GM23338 (cell line): ENCODE data around the gene KLHDC7A. TPM values are rescaled to one million over a fixed set of nuclear protein-coding genes. Genes with fewer than 3 reads are reported as not detected.

Source experiments
- ATAC-seq: fragments of 200-7000 bp; cut with Tn5 transposase; 3 replicates; pipeline ENCODE4 v1.9.1; 2020
- DNase-seq: peaks from one replicate; pipeline ENCODE4 v3.0.0-alpha.2; 2015; ENCODE audit warnings: low spot score
- H2AFZ ChIP-seq: fragments of 200-600 bp; sonication (generic); 2 replicates; pipeline ENCODE4 v1.8.0; 2016; ENCODE audit warnings: antibody characterized with exemption, mild to moderate bottlenecking, moderate library complexity
- H3F3A ChIP-seq: fragments of 200-600 bp; sonication (generic); replicated peaks from 2 replicates; pipeline ENCODE4 v1.8.0; 2017; ENCODE audit warnings: antibody characterized with exemption, mixed run types, low read depth
- H3K27ac ChIP-seq: fragments of 200-600 bp; sonication (generic); 2 replicates; pipeline ENCODE4 v1.6.1; 2016; ENCODE audit warnings: low read depth
- H3K27me3 ChIP-seq: fragments of 200-600 bp; sonication (generic); 2 replicates; pipeline ENCODE4 v1.8.0; 2016; ENCODE audit warnings: mild to moderate bottlenecking, mixed run types, moderate library complexity; ENCODE audit not compliant: insufficient read depth
- H3K36me3 ChIP-seq: fragments of 200-600 bp; sonication (generic); 2 replicates; pipeline ENCODE4 v1.8.0; 2016; ENCODE audit warnings: mild to moderate bottlenecking; ENCODE audit not compliant: insufficient read depth
- H3K4me1 ChIP-seq: fragments of 200-600 bp; sonication (generic); 2 replicates; pipeline ENCODE4 v1.8.0; 2016; ENCODE audit warnings: mild to moderate bottlenecking, moderate library complexity; ENCODE audit not compliant: insufficient read depth
- H3K4me2 ChIP-seq: fragments of 200-600 bp; sonication (generic); 2 replicates; pipeline ENCODE4 v1.7.1; 2017; ENCODE audit warnings: mixed run types
- H3K4me3 ChIP-seq: fragments of 200-600 bp; sonication (generic); 2 replicates; pipeline ENCODE4 v1.6.1; 2016; ENCODE audit warnings: mixed run types
- H3K79me2 ChIP-seq: fragments of 200-600 bp; sonication (generic); replicated peaks from 2 replicates; pipeline ENCODE4 v1.8.0; 2017; ENCODE audit warnings: mild to moderate bottlenecking; ENCODE audit not compliant: insufficient read depth
- H3K9me2 ChIP-seq: fragments of 200-600 bp; sonication (generic); 2 replicates; pipeline ENCODE4 v1.8.0; 2017; ENCODE audit not compliant: insufficient read depth
- H4K20me1 ChIP-seq: fragments of 200-600 bp; sonication (generic); replicated peaks from 2 replicates; pipeline ENCODE4 v1.8.0; 2017; ENCODE audit warnings: mild to moderate bottlenecking; ENCODE audit not compliant: insufficient read depth
- H3K27ac Mint-ChIP-seq: 2 replicates; pipeline ENCODE4 v1.8.0; 2020; ENCODE audit warnings: inconsistent platforms, mild to moderate bottlenecking, moderate library complexity, mixed read lengths
- H3K27me3 Mint-ChIP-seq: 3 replicates; pipeline ENCODE4 v1.8.0; 2022; ENCODE audit warnings: low read depth, mild to moderate bottlenecking, moderate library complexity, mixed read lengths, inconsistent platforms; ENCODE audit not compliant: insufficient read depth, poor library complexity
- H3K36me3 Mint-ChIP-seq: 3 replicates; pipeline ENCODE4 v1.8.0; 2021; ENCODE audit warnings: low read depth, mild to moderate bottlenecking, inconsistent platforms, moderate library complexity, mixed read lengths
- H3K4me1 Mint-ChIP-seq: 3 replicates; pipeline ENCODE4 v1.8.0; 2020; ENCODE audit warnings: mild to moderate bottlenecking, inconsistent platforms, mixed read lengths
- H3K4me3 Mint-ChIP-seq: 3 replicates; pipeline ENCODE4 v1.8.0; 2021; ENCODE audit warnings: moderate library complexity, mild to moderate bottlenecking, inconsistent platforms, mixed read lengths
- H3K9me3 Mint-ChIP-seq: 3 replicates; pipeline ENCODE4 v1.8.0; 2020; ENCODE audit warnings: moderate library complexity, mild to moderate bottlenecking, inconsistent platforms, mixed read lengths
- ETS1 ChIP-seq: IDR thresholded peaks from 2 replicates; pipeline ENCODE4 v1.6.1; 2016; ENCODE audit warnings: antibody characterized with exemption
- EZH2 ChIP-seq: fragments of 200-600 bp; sonication (generic); IDR thresholded peaks from one replicate; pipeline ENCODE4 v1.8.0; 2017; ENCODE audit warnings: antibody characterized with exemption, mild to moderate bottlenecking, low read depth; ENCODE audit not compliant: unreplicated experiment
- JUNB ChIP-seq: IDR thresholded peaks from one replicate; pipeline ENCODE4 v1.6.1; 2016; ENCODE audit warnings: antibody characterized with exemption; ENCODE audit not compliant: unreplicated experiment
- NANOG ChIP-seq: IDR thresholded peaks from 2 replicates; pipeline ENCODE4 v1.6.1; 2016; ENCODE audit warnings: antibody characterized with exemption, borderline replicate concordance
- POLR2AphosphoS5 ChIP-seq: IDR thresholded peaks from 2 replicates; pipeline ENCODE4 v1.6.1; 2016; ENCODE audit warnings: antibody characterized with exemption, low read depth
- STAT1 ChIP-seq: IDR thresholded peaks from one replicate; pipeline ENCODE4 v1.6.1; 2016; ENCODE audit warnings: antibody characterized with exemption; ENCODE audit not compliant: unreplicated experiment
- ZNF114 ChIP-seq: fragments of 250-450 bp; sonication (Bioruptor Pico); IDR thresholded peaks from 2 replicates; pipeline ENCODE4 v1.5.0; 2020; ENCODE audit warnings: mild to moderate bottlenecking, moderate library complexity
- ZNF462 ChIP-seq: fragments of 250-450 bp; sonication (Bioruptor Pico); IDR thresholded peaks from 2 replicates; pipeline ENCODE4 v1.5.0; 2020; ENCODE audit warnings: mild to moderate bottlenecking, moderate library complexity
- polyA plus RNA-seq: library from polyadenylated mRNA; unstranded; fragments of >200 nt; fragmentation: Nextera tagmentation; extraction: Ambion mirVana; gene quantifications from 2 replicates; pipeline ENCODE4 v1.2.1, GENCODE V29; 2016
- total RNA-seq: library from RNA; depleted of rRNA; stranded (reverse); fragments of >200 nt; shearing (Covaris generic); gene quantifications from 2 replicates; pipeline ENCODE4 v1.2.3, GENCODE V29; 2014

Gene KLHDC7A
- total and polyA plus RNA-seq, 2 experiments from 2014 or later, result 4.5 to 22.4 TPM

DNA sequence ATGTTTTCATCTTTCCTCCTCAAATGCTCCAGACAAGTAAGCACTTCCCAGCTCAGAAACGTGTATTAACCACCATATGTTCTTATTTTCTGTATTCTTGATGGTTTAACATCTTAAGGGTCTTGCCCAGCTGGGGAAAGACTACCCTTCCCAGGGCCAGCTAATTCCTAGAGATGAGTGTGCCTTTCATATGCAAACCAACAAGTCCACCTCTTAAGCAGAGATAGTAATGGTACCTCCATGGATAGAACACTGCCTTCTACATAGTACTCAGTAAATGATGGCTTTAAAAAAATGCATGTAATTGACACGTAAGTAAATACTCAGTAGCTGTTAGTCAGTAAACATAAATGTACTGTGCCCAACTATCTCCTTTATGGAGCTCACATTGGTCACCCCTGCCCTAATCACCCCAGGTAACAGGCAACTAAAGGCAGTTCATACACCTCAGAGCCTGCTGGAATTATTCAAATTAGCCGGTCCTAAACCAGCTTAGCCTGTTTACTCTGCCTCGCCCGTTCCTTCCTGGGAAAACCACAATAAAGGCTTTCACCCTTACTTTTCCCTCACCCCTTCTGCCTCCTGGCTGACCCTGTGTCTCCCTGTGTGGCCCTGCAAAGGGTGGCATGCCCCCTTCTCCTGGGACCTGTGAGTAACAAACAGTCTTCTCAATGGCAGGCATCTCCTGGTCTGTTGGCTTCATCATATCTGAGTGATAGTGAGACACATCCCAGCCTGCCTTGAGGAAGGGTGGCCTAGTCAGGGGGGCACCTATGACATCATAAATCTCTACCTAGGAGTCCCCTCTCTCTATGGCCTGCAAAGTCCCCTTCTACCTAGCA is 40.1 kb upstream of the KLHDC7A start (continued):
- no peak for TF ChIP-seq ZNF462 (CRISPR knock-in tag)
- TF ChIP-seq STAT1, result no peak
- TF ChIP-seq ETS1, result no peak

GRCh38 chr1:18443587-18444520 is 36.9 kb upstream of the KLHDC7A start:
- ATAC-seq, result no peak
- TF ChIP-seq ETS1 (no peak), NANOG (no peak), EZH2 (no peak), STAT1 (no peak), JUNB (no peak), POLR2AphosphoS5 (no peak), ZNF114 (CRISPR knock-in tag) (no peak)
- peaks cover 7% of the 10 kb centered on the region; the same call in 2 of the 3 replicates for H3K36me3 Mint-ChIP-seq
- H2AFZ ChIP-seq, result no peak overlapping the region
- peaks cover 54% of the 10 kb centered on the region for H3K4me1 Mint-ChIP-seq
- peaks cover 30% of the 10 kb centered on the region for H3K4me1 ChIP-seq
- no peak overlapping the region for H3K27ac Mint-ChIP-seq
- no peaks in the 10 kb centered on the region for H3K79me2 ChIP-seq
- no peak overlapping the region; the same call in 1 of the 2 replicates for H3K4me2 ChIP-seq
- peaks cover 9% of the 10 kb centered on the region; the same call in 2 of the 3 replicates for H3K9me3 Mint-ChIP-seq
- no peak for DNase-seq
- no peak overlapping the region for H3K4me3 ChIP-seq
- H3K4me3 Mint-ChIP-seq, result no peak overlapping the region
- no peaks in the 10 kb centered on the region for H3K9me2 ChIP-seq
- no peaks in the 10 kb centered on the region for H3F3A ChIP-seq
- no peak overlapping the region for H3K27ac ChIP-seq
- no peaks in the 10 kb centered on the region for H3K27me3 ChIP-seq
- H3K27me3 Mint-ChIP-seq, result peaks cover 12% of the 10 kb centered on the region
- no peaks in the 10 kb centered on the region for H3K36me3 ChIP-seq
- H4K20me1 ChIP-seq, result no peaks in the 10 kb centered on the region
